Ishikawa (cell line): Measurements from ENCODE around the gene SPDYC.

ENCODE experiments used
- CEBPB ChIP-seq: IDR thresholded peaks from 2 replicates; pipeline ENCODE4 v1.6.1; 2012
- EP300 ChIP-seq: IDR thresholded peaks from 2 replicates; pipeline ENCODE4 v1.6.1; 2012; ENCODE audit warnings: borderline replicate concordance
- RAD21 ChIP-seq: IDR thresholded peaks from 2 replicates; pipeline ENCODE4 v1.6.1; 2012; ENCODE audit warnings: low read depth
- TAF1 ChIP-seq: IDR thresholded peaks from 2 replicates; pipeline ENCODE4 v1.6.1; 2012; ENCODE audit warnings: low read depth, mild to moderate bottlenecking
- TF ChIP-seq, protein P1 (sequence below): IDR thresholded peaks from 2 replicates; pipeline ENCODE4 v1.6.1; 2012; ENCODE audit warnings: low read depth, mild to moderate bottlenecking

- TF ChIP-seq, protein P1, sequence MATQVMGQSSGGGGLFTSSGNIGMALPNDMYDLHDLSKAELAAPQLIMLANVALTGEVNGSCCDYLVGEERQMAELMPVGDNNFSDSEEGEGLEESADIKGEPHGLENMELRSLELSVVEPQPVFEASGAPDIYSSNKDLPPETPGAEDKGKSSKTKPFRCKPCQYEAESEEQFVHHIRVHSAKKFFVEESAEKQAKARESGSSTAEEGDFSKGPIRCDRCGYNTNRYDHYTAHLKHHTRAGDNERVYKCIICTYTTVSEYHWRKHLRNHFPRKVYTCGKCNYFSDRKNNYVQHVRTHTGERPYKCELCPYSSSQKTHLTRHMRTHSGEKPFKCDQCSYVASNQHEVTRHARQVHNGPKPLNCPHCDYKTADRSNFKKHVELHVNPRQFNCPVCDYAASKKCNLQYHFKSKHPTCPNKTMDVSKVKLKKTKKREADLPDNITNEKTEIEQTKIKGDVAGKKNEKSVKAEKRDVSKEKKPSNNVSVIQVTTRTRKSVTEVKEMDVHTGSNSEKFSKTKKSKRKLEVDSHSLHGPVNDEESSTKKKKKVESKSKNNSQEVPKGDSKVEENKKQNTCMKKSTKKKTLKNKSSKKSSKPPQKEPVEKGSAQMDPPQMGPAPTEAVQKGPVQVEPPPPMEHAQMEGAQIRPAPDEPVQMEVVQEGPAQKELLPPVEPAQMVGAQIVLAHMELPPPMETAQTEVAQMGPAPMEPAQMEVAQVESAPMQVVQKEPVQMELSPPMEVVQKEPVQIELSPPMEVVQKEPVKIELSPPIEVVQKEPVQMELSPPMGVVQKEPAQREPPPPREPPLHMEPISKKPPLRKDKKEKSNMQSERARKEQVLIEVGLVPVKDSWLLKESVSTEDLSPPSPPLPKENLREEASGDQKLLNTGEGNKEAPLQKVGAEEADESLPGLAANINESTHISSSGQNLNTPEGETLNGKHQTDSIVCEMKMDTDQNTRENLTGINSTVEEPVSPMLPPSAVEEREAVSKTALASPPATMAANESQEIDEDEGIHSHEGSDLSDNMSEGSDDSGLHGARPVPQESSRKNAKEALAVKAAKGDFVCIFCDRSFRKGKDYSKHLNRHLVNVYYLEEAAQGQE, result no peak
- no peak for TF ChIP-seq RAD21
- no peak for TF ChIP-seq CEBPB
- no peak for TF ChIP-seq TAF1
- no peak for TF ChIP-seq EP300
Observed at GRCh38 chr11:65206441-65206841, 36.4 kb downstream of the SPDYC start.
